Loucy (cell line): ENCODE data around the gene PARD6G.

Source experiments
- CTCF ChIP-seq: fragments of 200-600 bp; sonication (generic); conservative IDR thresholded peaks from 2 replicates; pipeline ENCODE4 v1.5.1; 2014; ENCODE audit warnings: mild to moderate bottlenecking, antibody characterized with exemption, low read length
- EZH2phosphoT487 ChIP-seq: fragments of 200-600 bp; IDR thresholded peaks from 2 replicates; pipeline ENCODE4 v1.6.1; 2018; ENCODE audit warnings: antibody characterized with exemption, mild to moderate bottlenecking, moderate library complexity, borderline replicate concordance

- TF ChIP-seq CTCF (no peak), EZH2phosphoT487 (no peak)
Measured at GRCh38 chr18:80232710-80233109, 14.6 kb downstream of the PARD6G start.
